AG09319 (cell line): ENCODE data around the gene FBXL3.

Experiments used
- DNase-seq: peaks from one replicate; pipeline ENCODE4 v3.0.0-alpha.2; 2010; ENCODE audit warnings: low read depth; ENCODE audit errors: extremely low read depth
- CTCF ChIP-seq: IDR thresholded peaks from 2 replicates; pipeline ENCODE4 v1.5.1; 2011; ENCODE audit warnings: low read depth, mild to moderate bottlenecking, inconsistent platforms, low read length, moderate library complexity

FBXL3 gene

GRCh38 chr13:77028202-77028601, 1.2 kb upstream of the FBXL3 start:
- TF ChIP-seq CTCF = no peak

GRCh38 chr13:77026255-77026860, 601 bp downstream of the FBXL3 start:
- TF ChIP-seq CTCF = no peak
- DNase-seq = no peak

More at GRCh38 chr13:77028202-77028601, 1.2 kb upstream of the FBXL3 start:
- no peak for DNase-seq

- no peak for TF ChIP-seq CTCF
These were observed 4.6 kb downstream of the FBXL3 start for GRCh38 chr13:77022341-77022740.

DNA sequence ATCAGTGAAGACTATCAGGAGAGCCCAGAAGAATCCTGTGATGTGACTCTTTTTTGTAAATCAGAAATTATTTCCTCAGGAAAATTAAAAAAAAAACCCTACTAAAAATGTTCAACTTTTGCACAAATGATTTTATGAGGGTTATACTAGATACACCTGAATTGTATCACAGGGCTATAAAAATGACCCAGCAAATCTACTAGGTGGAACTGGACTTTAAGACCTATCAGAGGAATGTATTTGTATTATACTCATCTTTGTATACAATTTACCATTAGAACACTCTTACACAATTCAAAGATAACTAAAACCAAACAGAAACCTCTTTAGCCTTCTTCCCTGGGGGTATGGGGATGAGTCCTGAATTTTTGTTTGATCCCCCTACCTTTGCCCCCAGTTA, 7.2 kb downstream of the FBXL3 start:
- TF ChIP-seq CTCF = no peak

More at GRCh38 chr13:77022341-77022740, 4.6 kb downstream of the FBXL3 start:
- no peak for DNase-seq

GRCh38 chr13:77016888-77017623, 9.9 kb downstream of the FBXL3 start:
- no peak for DNase-seq
- TF ChIP-seq CTCF = no peak

More for the DNA sequence above, 7.2 kb downstream of the FBXL3 start:
- no peak for DNase-seq

DNA sequence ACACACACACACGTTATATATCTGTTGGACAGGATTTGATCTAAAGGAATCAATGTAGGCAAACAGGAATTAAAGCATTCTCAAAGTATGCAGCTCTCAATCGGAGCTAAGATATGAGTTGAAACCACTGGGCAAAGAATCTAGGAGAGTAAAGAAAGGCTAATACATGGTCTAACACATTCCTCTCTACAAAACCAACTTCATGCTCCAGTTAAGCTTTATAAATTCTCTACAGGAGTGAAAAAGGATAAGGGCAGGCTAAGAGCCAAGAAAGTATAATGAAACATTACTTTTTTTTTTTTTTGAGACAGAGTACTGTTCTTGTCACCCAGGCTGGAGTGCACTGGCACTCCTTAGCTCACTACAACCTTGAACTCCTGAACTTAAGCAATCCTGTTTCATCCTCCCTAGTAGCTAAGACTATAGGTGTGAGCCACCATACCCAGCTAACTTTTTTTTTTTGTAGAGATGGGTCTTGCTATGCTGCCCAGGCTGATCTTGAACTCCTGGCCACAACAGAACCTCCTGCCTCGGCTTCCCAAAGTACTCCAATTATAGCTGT, 10.6 kb downstream of the FBXL3 start:
- TF ChIP-seq CTCF = no peak
- DNase-seq = no peak
